ENCODE data around the gene GRIN1.

The GRIN1 gene

GRCh38 chr9:137215196-137215986 is 76.4 kb downstream of the GRIN1 start:
- Histone ChIP-seq H3K27me3 (ENCODE audit: control insufficient read depth, insufficient read depth, low read length) (no peaks in the 10 kb centered on the region), H3K27ac (no peak overlapping the region), H3K4me3 (ENCODE audit: low read depth, low read length) (no peak overlapping the region), H3K9me3 (ENCODE audit: control insufficient read depth, low read length) (no peaks in the 10 kb centered on the region), H3K9ac (no peak overlapping the region), H2AFZ (no peak overlapping the region), H3K4me2 (ENCODE audit: low read length) (no peak overlapping the region), H3K4me1 (no peaks in the 10 kb centered on the region), H3K36me3 (ENCODE audit: control insufficient read depth, insufficient read depth, low read length) (no peaks in the 10 kb centered on the region), H3K79me2 (no peaks in the 10 kb centered on the region)
- no peak for TF ChIP-seq CTCF (IDR thresholded peaks at IDR 0.05)

- Histone ChIP-seq H3K4me2 (ENCODE audit: low read length) (no peak overlapping the region), H2AFZ (no peak overlapping the region), H3K36me3 (ENCODE audit: control insufficient read depth, insufficient read depth, low read length) (no peaks in the 10 kb centered on the region), H3K4me1 (no peaks in the 10 kb centered on the region), H3K4me3 (ENCODE audit: low read depth, low read length) (no peak overlapping the region), H3K27ac (no peak overlapping the region), H3K9me3 (ENCODE audit: control insufficient read depth, low read length) (no peaks in the 10 kb centered on the region), H3K27me3 (ENCODE audit: control insufficient read depth, insufficient read depth, low read length) (no peaks in the 10 kb centered on the region), H3K79me2 (no peaks in the 10 kb centered on the region), H3K9ac (no peak overlapping the region)
- TF ChIP-seq CTCF (IDR thresholded peaks at IDR 0.05): no peak
These were observed 77.4 kb downstream of the GRIN1 start for GRCh38 chr9:137216188-137216965.

GRCh38 chr9:137217276-137218211 is 78.6 kb downstream of the GRIN1 start:
- H2AFZ ChIP-seq: no peak overlapping the region
- H3K4me1 ChIP-seq: no peaks in the 10 kb centered on the region
- H3K4me3 ChIP-seq (ENCODE audit: low read depth, low read length): peak overlapping the region; percentile 19
- H3K9ac ChIP-seq: no peak overlapping the region
- H3K27me3 ChIP-seq (ENCODE audit: control insufficient read depth, insufficient read depth, low read length): no peaks in the 10 kb centered on the region
- peak overlapping the region; percentile 45 for H3K4me2 ChIP-seq (ENCODE audit: low read length)
- H3K79me2 ChIP-seq: no peaks in the 10 kb centered on the region
- H3K27ac ChIP-seq: no peak overlapping the region
- H3K36me3 ChIP-seq (ENCODE audit: control insufficient read depth, insufficient read depth, low read length): no peaks in the 10 kb centered on the region
- H3K9me3 ChIP-seq (ENCODE audit: control insufficient read depth, low read length): no peaks in the 10 kb centered on the region
- TF ChIP-seq CTCF (IDR thresholded peaks at IDR 0.05): no peak

GRCh38 chr9:137218212-137218753 is 79.3 kb downstream of the GRIN1 start:
- H3K4me2 ChIP-seq (ENCODE audit: low read length): no peak overlapping the region
- no peak overlapping the region for H3K27ac ChIP-seq
- no peaks in the 10 kb centered on the region for H3K36me3 ChIP-seq (ENCODE audit: control insufficient read depth, insufficient read depth, low read length)
- H3K4me1 ChIP-seq: no peaks in the 10 kb centered on the region
- no peaks in the 10 kb centered on the region for H3K27me3 ChIP-seq (ENCODE audit: control insufficient read depth, insufficient read depth, low read length)
- no peaks in the 10 kb centered on the region for H3K9me3 ChIP-seq (ENCODE audit: control insufficient read depth, low read length)
- no peak overlapping the region for H3K9ac ChIP-seq
- no peak for TF ChIP-seq CTCF (IDR thresholded peaks at IDR 0.05)
- no peaks in the 10 kb centered on the region for H3K79me2 ChIP-seq
- H2AFZ ChIP-seq: no peak overlapping the region
- no peak overlapping the region for H3K4me3 ChIP-seq (ENCODE audit: low read depth, low read length)

Measured in parathyroid adenoma (tissue), 2 donors.